Transverse colon (tissue), 4 donors: ENCODE measurements around the gene WRNIP1. TPM values are rescaled to one million over a fixed set of nuclear protein-coding genes. Genes with fewer than 3 reads are reported as not detected.

Experiments
- DNase-seq: peaks from one replicate; pipeline ENCODE4 v3.0.0-alpha.2; 2019
- H3K27ac ChIP-seq, 4 donors: fragments of 200-600 bp; sonication (generic); 2 replicates each; pipeline ENCODE4 v1.5.1; 2016 to 2018; ENCODE audit warnings: inconsistent platforms in 4 of 4
- H3K27me3 ChIP-seq: fragments of 200-600 bp; sonication (generic); 2 replicates; pipeline ENCODE4 v1.5.1; 2017; ENCODE audit warnings: inconsistent platforms
- H3K36me3 ChIP-seq, 4 donors: fragments of 200-600 bp; sonication (generic); 2 replicates each; pipeline ENCODE4 v1.5.1; 2017 to 2019; ENCODE audit warnings: inconsistent platforms in 4 of 4
- H3K4me1 ChIP-seq, 4 donors: fragments of 200-600 bp; sonication (generic); 2 replicates each; pipeline ENCODE4 v1.5.1; 2017 to 2020; ENCODE audit warnings: inconsistent platforms in 4 of 4
- H3K4me3 ChIP-seq, 4 donors: fragments of 200-600 bp; sonication (generic); 1 replicate in 1 of 4; 2 replicates in 3 of 4; pipeline versions ENCODE4 v1.5.1 to v1.6.1; 2017 to 2019; ENCODE audit warnings: inconsistent platforms in 4 of 4
- H3K9me3 ChIP-seq, 2 donors: fragments of 200-600 bp; sonication (generic); 2 replicates each; pipeline ENCODE4 v1.5.1; 2017 to 2019; ENCODE audit warnings: inconsistent platforms in 2 of 2
- EP300 ChIP-seq: sonication (generic); formaldehyde crosslinking; IDR thresholded peaks from one replicate; pipeline ENCODE4 v1.6.1; 2017; ENCODE audit warnings: antibody characterized with exemption, low read depth
- POLR2A ChIP-seq: fragments of 450-650 bp; IDR thresholded peaks from one replicate; pipeline ENCODE4 v1.6.1; 2016; ENCODE audit warnings: antibody characterized with exemption, mild to moderate bottlenecking, moderate library complexity
- POLR2AphosphoS5 ChIP-seq, 3 donors: sonication (generic); formaldehyde crosslinking; IDR thresholded peaks; one replicate each; pipeline ENCODE4 v1.6.1; 2016; ENCODE audit warnings: antibody characterized with exemption in 3 of 3
- WGBS, 2 donors: methylation state at CpG; one replicate each; pipeline ENCODE4 v1.1.5; 2018; ENCODE audit warnings: low coverage in 1 of 2; 5-methylcytosine and 5-hydroxymethylcytosine counted together
- in situ Hi-C, 4 donors: fragments of 200-750 bp; cut with MboI; loops; one replicate each; pipeline versions ENCODE4 v1.15.0 to v1.15.1; 2017; ENCODE audit warnings: low sequenced_read_pairs in 3 of 4, low pct_ligation_motif_present in 1 of 4, low pct_unique_long_range_greater_than_20kb in 1 of 4
- intact Hi-C: fragments of 100-400 bp; cut with DNase I; formaldehyde crosslinking; loops from one replicate; pipeline ENCODE4 v1.15.1; 2023; ENCODE audit warnings: low total_unique reads
- total RNA-seq, 4 donors: library from RNA; depleted of rRNA; stranded (reverse); fragments of >200 nt; gene quantifications; one replicate each; pipeline ENCODE4 v1.1.0, GENCODE V29; 2016
- TF ChIP-seq, protein P1 (sequence below), 5 experiments: fragments of 200-600 bp in 3 of 5; fragments of 450-650 bp in 2 of 5; sonication (generic) in 3 of 5; IDR thresholded peaks; 1 replicate in 2 of 5; 2 replicates in 3 of 5; pipeline ENCODE4 v1.5.1; 2016 to 2017; ENCODE audit warnings: antibody characterized with exemption in 5 of 5, inconsistent platforms in 3 of 5, mild to moderate bottlenecking in 2 of 5, moderate library complexity in 1 of 5

Gene WRNIP1
- total RNA-seq, 4 donors from 2014 or later = 58.3 to 105 (median 65.8) TPM

DNA sequence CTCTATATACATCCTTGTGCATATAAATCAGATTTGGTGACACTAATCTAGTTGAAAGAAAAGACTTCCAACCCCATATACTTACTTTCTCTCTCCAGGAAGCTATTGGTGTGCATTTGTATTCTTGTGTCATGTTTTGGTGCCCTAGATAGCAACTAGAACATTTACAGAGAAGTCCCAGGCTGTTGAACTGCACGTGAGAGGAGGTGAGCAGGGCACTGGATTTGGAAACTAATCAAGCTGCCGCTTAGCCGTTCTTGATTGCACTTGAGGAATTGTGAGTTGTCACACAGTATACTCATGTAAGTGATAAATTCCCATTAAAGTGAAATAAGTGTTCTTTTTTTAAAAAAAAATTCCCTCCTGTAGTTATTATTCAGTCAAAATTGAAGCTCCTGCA is 7.6 kb downstream of the WRNIP1 start:
- in situ Hi-C loops = no loop called here
- DNase-seq = no peak
- TF ChIP-seq, protein P1, sequence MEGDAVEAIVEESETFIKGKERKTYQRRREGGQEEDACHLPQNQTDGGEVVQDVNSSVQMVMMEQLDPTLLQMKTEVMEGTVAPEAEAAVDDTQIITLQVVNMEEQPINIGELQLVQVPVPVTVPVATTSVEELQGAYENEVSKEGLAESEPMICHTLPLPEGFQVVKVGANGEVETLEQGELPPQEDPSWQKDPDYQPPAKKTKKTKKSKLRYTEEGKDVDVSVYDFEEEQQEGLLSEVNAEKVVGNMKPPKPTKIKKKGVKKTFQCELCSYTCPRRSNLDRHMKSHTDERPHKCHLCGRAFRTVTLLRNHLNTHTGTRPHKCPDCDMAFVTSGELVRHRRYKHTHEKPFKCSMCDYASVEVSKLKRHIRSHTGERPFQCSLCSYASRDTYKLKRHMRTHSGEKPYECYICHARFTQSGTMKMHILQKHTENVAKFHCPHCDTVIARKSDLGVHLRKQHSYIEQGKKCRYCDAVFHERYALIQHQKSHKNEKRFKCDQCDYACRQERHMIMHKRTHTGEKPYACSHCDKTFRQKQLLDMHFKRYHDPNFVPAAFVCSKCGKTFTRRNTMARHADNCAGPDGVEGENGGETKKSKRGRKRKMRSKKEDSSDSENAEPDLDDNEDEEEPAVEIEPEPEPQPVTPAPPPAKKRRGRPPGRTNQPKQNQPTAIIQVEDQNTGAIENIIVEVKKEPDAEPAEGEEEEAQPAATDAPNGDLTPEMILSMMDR (IDR thresholded peaks at IDR 0.05) = no peak
- TF ChIP-seq EP300 = no peak
- WGBS, 2 donors = 96 to 100% methylated on average over 3 of the region's 3 CpGs
- Histone ChIP-seq H3K4me3 (no peak overlapping the region), H3K4me1 (peaks cover 14 to 32% (median 21%) of the 10 kb centered on the region in 4 donors), H3K9me3 (no peaks in the 10 kb centered on the region), H3K36me3 (peaks cover 0 to 24% (median 3%) of the 10 kb centered on the region in 4 donors), H3K27ac (no peak overlapping the region), H3K27me3 (no peaks in the 10 kb centered on the region)
- intact Hi-C loops = no loop called here

DNA sequence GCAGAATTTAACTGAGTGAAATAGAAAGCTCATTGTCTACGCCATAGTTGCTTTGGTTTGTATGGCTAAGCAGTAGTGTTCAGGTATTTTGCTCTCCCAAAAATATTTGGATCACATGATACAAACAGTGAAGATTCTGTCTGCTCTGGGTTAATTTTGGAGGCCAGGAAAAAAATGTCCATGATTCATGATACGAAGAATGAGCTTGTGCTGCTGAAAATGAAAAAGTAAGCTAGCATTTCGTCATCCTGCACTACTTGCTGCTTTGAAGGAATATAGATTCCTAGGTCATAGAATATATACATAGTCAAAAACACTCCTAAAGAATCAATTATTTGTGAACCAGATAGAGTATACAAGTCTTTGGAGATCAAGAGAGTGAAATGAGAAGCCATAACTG is 8.3 kb downstream of the WRNIP1 start:
- Histone ChIP-seq H3K27me3 (no peaks in the 10 kb centered on the region), H3K9me3 (no peaks in the 10 kb centered on the region), H3K27ac (no peak overlapping the region), H3K4me1 (peaks cover 8 to 26% (median 16%) of the 10 kb centered on the region in 4 donors), H3K4me3 (no peak overlapping the region), H3K36me3 (peaks cover 0 to 24% (median 3%) of the 10 kb centered on the region in 4 donors)
- WGBS, 2 donors = 67 to 76% methylated on average over 3 of the region's 3 CpGs
- no peak for TF ChIP-seq EP300
- TF ChIP-seq, protein P1 (IDR thresholded peaks at IDR 0.05) = no peak
- TF ChIP-seq POLR2A = no peak
- TF ChIP-seq POLR2AphosphoS5 (IDR thresholded peaks at IDR 0.05) = no peak
- no peak for DNase-seq
- in situ Hi-C loops = no loop called here
- intact Hi-C loops = no loop called here

DNA sequence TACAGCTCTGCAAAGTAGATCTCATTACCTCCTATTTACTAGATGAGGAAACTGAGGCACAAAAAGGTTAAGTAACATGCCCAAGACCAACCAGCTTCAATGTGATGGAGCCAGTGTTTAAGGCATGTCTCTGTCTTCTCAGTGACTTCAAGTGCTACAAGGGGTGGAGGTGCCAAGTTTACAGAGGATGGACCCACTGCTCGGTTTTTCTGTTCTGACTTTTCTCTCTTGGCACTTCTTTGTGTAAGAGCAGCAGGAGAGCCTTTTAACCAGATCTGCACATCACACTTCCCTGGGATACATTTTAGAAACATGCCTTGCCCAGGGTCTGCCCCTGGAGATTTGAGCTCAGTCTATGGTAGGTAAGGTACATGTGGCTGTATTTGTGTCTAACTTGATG is 9.8 kb downstream of the WRNIP1 start:
- Histone ChIP-seq H3K4me1 (peaks cover 0 to 10% (median 6%) of the 10 kb centered on the region in 4 donors), H3K9me3 (no peaks in the 10 kb centered on the region), H3K27me3 (no peaks in the 10 kb centered on the region), H3K4me3 (no peak overlapping the region), H3K27ac (no peak overlapping the region), H3K36me3 (peaks cover 0 to 24% (median 3%) of the 10 kb centered on the region in 4 donors)
- no peak for TF ChIP-seq POLR2A
- TF ChIP-seq, protein P1 (IDR thresholded peaks at IDR 0.05) = no peak
- TF ChIP-seq POLR2AphosphoS5 (IDR thresholded peaks at IDR 0.05) = no peak
- TF ChIP-seq EP300 = no peak
- 79% methylated on average over 1 of the region's 1 CpG; no CpG with 5 or more reads in 1 of the 2 donors for WGBS, 2 donors
- intact Hi-C loops = no loop called here
- DNase-seq = no peak
- in situ Hi-C loops = no loop called here

DNA sequence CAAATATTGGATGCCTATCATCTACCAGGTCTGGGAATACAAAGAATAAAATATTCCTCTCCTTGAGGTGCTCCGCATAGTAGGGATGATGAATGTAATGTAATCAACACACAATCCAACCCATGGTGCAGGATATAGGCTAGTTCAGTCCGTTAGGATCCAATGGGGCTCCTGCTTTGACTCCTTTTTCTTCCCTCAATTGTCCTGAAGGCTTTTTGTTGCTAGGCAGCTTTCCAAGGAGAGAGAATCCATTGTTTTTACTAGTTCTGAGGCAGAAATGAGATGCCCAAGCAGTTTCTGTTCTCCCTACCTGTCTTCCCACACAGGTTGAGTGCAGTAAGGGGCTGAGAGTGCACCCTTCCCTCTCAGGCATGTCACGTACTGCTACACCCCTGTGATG is 12.1 kb downstream of the WRNIP1 start:
- no peaks in the 10 kb centered on the region for H3K27me3 ChIP-seq
- no peaks in the 10 kb centered on the region for H3K4me1 ChIP-seq
- no peak for DNase-seq
- TF ChIP-seq POLR2AphosphoS5 (IDR thresholded peaks at IDR 0.05) = no peak
- no peak for TF ChIP-seq EP300
- no peak for TF ChIP-seq POLR2A
- TF ChIP-seq, protein P1 (IDR thresholded peaks at IDR 0.05) = no peak
- no peak overlapping the region for H3K4me3 ChIP-seq
- no peak overlapping the region for H3K27ac ChIP-seq
- intact Hi-C loops = no loop called here
- H3K36me3 ChIP-seq = peaks cover 0 to 27% (median 3%) of the 10 kb centered on the region in 4 donors
- 96 to 100% methylated on average over 3 of the region's 3 CpGs for WGBS, 2 donors
- H3K9me3 ChIP-seq = no peaks in the 10 kb centered on the region
- in situ Hi-C loops = no loop called here
